ENCODE results near the gene JUND.

JUND gene

DNA sequence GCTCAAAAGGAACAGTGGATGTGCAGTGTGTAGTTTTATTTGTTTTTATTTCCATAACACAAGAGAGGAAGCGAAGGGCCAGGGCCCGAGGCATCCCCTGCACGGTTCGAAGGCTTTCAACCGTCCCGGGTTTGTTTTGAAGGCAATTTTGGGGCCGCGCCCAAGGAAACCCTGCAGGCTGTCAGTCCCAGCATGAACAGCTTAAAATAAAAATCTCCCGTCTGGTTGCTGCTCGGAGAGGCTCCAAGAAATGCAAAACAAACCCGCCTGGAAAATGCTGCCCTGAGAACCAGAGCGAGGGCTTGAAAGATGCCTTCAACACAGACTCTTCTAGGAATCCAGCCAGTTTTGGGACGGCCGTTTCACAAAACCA lies 25.5 kb upstream of the JUND start:
- no peak overlapping the region for H2AFZ ChIP-seq (ENCODE audit: low read length)
- H3K36me3 ChIP-seq (ENCODE audit: insufficient read depth, low read length) = peaks cover 53% of the 10 kb centered on the region; the same call in 1 of the 2 replicates
- H3F3A ChIP-seq (ENCODE audit: low read depth) = peaks cover 18% of the 10 kb centered on the region
- H3K4me2 ChIP-seq (ENCODE audit: low read depth, low read length, poor library complexity, severe bottlenecking) = no peak overlapping the region
- H3K79me2 ChIP-seq (ENCODE audit: insufficient read depth, low read length) = peaks cover 16% of the 10 kb centered on the region; the same call in 1 of the 2 replicates
- H3K9me2 ChIP-seq (replicated peaks; ENCODE audit: low read depth, low read length) = no peaks in the 10 kb centered on the region
- H3K9me3 ChIP-seq (ENCODE audit: insufficient read depth, low read depth, low read length) = no peaks in the 10 kb centered on the region
- H3K4me3 ChIP-seq (ENCODE audit: low read length, poor library complexity, severe bottlenecking) = no peak overlapping the region
- H3K9ac ChIP-seq (ENCODE audit: low read depth, low read length, poor library complexity, severe bottlenecking) = no peak overlapping the region
- no peaks in the 10 kb centered on the region for H3K27me3 ChIP-seq (ENCODE audit: insufficient read depth, low read length, poor library complexity, severe bottlenecking)
- TF ChIP-seq, protein P1, sequence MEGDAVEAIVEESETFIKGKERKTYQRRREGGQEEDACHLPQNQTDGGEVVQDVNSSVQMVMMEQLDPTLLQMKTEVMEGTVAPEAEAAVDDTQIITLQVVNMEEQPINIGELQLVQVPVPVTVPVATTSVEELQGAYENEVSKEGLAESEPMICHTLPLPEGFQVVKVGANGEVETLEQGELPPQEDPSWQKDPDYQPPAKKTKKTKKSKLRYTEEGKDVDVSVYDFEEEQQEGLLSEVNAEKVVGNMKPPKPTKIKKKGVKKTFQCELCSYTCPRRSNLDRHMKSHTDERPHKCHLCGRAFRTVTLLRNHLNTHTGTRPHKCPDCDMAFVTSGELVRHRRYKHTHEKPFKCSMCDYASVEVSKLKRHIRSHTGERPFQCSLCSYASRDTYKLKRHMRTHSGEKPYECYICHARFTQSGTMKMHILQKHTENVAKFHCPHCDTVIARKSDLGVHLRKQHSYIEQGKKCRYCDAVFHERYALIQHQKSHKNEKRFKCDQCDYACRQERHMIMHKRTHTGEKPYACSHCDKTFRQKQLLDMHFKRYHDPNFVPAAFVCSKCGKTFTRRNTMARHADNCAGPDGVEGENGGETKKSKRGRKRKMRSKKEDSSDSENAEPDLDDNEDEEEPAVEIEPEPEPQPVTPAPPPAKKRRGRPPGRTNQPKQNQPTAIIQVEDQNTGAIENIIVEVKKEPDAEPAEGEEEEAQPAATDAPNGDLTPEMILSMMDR (conservative IDR thresholded peaks at IDR 0.05; ENCODE audit: low read length) = no peak
- TF ChIP-seq EZH2phosphoT487 (IDR thresholded peaks at IDR 0.05; ENCODE audit: borderline replicate concordance) = no peak
- H3K4me1 ChIP-seq (ENCODE audit: insufficient read depth, low read length, poor library complexity, severe bottlenecking) = peaks cover 24% of the 10 kb centered on the region
- peaks cover 9% of the 10 kb centered on the region for H4K20me1 ChIP-seq (ENCODE audit: insufficient read depth, low read length, poor library complexity, severe bottlenecking)

DNA sequence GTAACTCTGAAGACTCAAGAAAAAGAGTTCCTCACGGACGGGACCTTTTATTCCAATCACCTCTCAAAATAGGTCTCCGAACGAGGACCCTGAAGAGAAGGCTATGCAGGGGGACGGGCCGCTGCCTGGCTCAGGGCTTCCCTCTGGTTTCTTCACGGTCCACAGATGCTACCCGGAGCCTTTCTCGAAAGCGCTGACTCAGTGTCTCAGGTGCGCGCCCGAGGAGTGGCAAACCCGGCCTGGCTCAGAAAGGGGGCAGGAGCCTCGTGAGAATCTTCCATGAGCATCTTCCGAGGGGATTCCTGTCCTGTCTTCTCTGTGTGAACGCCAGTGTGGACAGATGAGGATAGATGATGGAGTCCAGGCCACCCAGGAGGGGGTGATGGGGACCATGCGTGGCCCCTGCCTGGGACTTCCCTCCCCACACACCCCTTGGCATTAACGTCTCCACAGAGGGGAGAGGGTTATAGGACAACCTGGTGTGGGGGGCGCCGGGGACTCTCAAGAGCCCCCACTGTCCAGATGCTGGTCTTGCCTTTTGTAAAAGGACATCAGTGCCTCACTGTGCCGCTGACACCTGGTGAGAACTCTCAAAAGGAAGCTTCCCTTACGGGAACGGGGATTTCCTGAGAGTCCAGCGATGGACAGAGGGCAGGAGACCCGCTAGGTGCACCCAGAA lies 24.9 kb upstream of the JUND start:
- peaks cover 18% of the 10 kb centered on the region for H3F3A ChIP-seq (ENCODE audit: low read depth)
- H3K27me3 ChIP-seq (ENCODE audit: insufficient read depth, low read length, poor library complexity, severe bottlenecking) = no peaks in the 10 kb centered on the region
- peaks cover 16% of the 10 kb centered on the region; the same call in 1 of the 2 replicates for H3K79me2 ChIP-seq (ENCODE audit: insufficient read depth, low read length)
- H3K9me3 ChIP-seq (ENCODE audit: insufficient read depth, low read depth, low read length) = no peaks in the 10 kb centered on the region
- no peak overlapping the region for H3K9ac ChIP-seq (ENCODE audit: low read depth, low read length, poor library complexity, severe bottlenecking)
- TF ChIP-seq, protein P1 (conservative IDR thresholded peaks at IDR 0.05; ENCODE audit: low read length) = no peak
- no peak for TF ChIP-seq EZH2phosphoT487 (IDR thresholded peaks at IDR 0.05; ENCODE audit: borderline replicate concordance)
- no peaks in the 10 kb centered on the region for H3K9me2 ChIP-seq (replicated peaks; ENCODE audit: low read depth, low read length)
- H4K20me1 ChIP-seq (ENCODE audit: insufficient read depth, low read length, poor library complexity, severe bottlenecking) = peaks cover 9% of the 10 kb centered on the region
- peaks cover 24% of the 10 kb centered on the region for H3K4me1 ChIP-seq (ENCODE audit: insufficient read depth, low read length, poor library complexity, severe bottlenecking)
- no peak overlapping the region for H3K4me3 ChIP-seq (ENCODE audit: low read length, poor library complexity, severe bottlenecking)
- peaks cover 48% of the 10 kb centered on the region; the same call in 1 of the 2 replicates for H3K36me3 ChIP-seq (ENCODE audit: insufficient read depth, low read length)
- no peak overlapping the region for H2AFZ ChIP-seq (ENCODE audit: low read length)
- H3K4me2 ChIP-seq (ENCODE audit: low read depth, low read length, poor library complexity, severe bottlenecking) = no peak overlapping the region

DNA sequence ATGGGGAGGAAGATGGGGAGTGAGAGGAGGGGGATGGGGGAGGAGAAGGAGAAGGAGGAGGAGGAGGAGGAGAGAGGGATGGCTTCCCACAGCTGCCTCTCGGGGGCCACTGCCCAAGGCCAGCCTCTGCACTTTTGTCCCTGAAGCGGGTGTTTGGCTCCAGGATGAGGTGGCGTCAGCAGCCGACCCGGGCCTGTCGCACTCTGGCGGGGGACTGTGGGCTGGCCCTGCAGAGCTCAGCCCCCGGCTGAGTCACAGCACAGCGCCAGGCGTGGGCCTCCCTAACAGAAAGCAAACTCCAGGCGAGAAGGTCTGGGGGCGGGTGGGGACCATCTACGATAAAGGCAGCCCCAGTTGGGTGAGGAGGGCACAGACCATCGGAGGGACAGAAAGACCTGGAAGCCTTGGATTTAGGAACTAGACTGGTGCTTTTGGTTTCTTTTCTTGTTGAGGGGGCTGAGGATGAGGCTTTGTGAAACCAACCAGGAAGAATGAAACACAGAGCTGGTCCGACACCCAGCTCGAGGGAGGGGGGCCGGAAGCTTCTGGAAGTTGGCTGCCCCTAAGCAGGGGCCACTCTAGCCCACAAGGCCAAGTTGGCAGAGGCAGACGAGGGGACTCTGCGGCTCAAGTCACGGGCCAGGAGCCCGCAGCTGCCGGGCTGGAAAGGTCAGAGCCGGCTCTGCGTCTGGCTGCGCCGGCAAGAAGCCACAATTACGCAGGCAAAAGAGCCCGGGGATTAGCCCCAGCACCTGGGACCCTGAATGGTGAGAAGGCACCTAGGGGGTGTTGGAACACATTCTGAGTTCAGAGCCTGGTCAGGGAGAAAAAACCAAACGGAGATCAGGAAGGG lies 23.3 kb upstream of the JUND start:
- H3K4me3 ChIP-seq (ENCODE audit: low read length, poor library complexity, severe bottlenecking) = peak overlapping the region; percentile 83

More for the DNA sequence above, 23.3 kb upstream of the JUND start:
- peaks cover 3% of the 10 kb centered on the region for H4K20me1 ChIP-seq (ENCODE audit: insufficient read depth, low read length, poor library complexity, severe bottlenecking)
- peak overlapping the region; percentile 90 for H3K4me2 ChIP-seq (ENCODE audit: low read depth, low read length, poor library complexity, severe bottlenecking)
- H3K27me3 ChIP-seq (ENCODE audit: insufficient read depth, low read length, poor library complexity, severe bottlenecking) = no peaks in the 10 kb centered on the region
- peak overlapping the region; percentile 92 for H3K9ac ChIP-seq (ENCODE audit: low read depth, low read length, poor library complexity, severe bottlenecking)
- H3K79me2 ChIP-seq (ENCODE audit: insufficient read depth, low read length) = peaks cover 16% of the 10 kb centered on the region; the same call in 1 of the 2 replicates
- peaks cover 18% of the 10 kb centered on the region for H3F3A ChIP-seq (ENCODE audit: low read depth)
- no peaks in the 10 kb centered on the region for H3K9me3 ChIP-seq (ENCODE audit: insufficient read depth, low read depth, low read length)
- H3K9me2 ChIP-seq (replicated peaks; ENCODE audit: low read depth, low read length) = no peaks in the 10 kb centered on the region
- peaks cover 32% of the 10 kb centered on the region; the same call in 1 of the 2 replicates for H3K36me3 ChIP-seq (ENCODE audit: insufficient read depth, low read length)
- TF ChIP-seq, protein P1 (conservative IDR thresholded peaks at IDR 0.05; ENCODE audit: low read length) = no peak
- no peak for TF ChIP-seq EZH2phosphoT487 (IDR thresholded peaks at IDR 0.05; ENCODE audit: borderline replicate concordance)
- H2AFZ ChIP-seq (ENCODE audit: low read length) = peak overlapping the region; percentile 44; the same call in 1 of the 2 replicates
- H3K4me1 ChIP-seq (ENCODE audit: insufficient read depth, low read length, poor library complexity, severe bottlenecking) = peaks cover 24% of the 10 kb centered on the region

Data from Loucy (cell line).